ENCODE measurements around the gene CHRNA1.
A peak's percentile ranks its signal among the peaks of the same experiment; 100 is the strongest.

The CHRNA1 gene

GRCh38 chr2:174781996-174782395 is 17.7 kb upstream of the CHRNA1 start:
- DNase-seq (ENCODE audit: low spot score): no peak
- H3K27me3 ChIP-seq (ENCODE audit: insufficient read depth, poor library complexity, severe bottlenecking): no peaks in the 10 kb centered on the region
- H3K4me1 ChIP-seq (ENCODE audit: insufficient read depth, poor library complexity, severe bottlenecking): peaks cover 3% of the 10 kb centered on the region
- no peak overlapping the region for H3K4me3 ChIP-seq (ENCODE audit: severe bottlenecking)
- ATAC-seq (ENCODE audit: low read depth): no peak
- no peaks in the 10 kb centered on the region for H3K9me3 ChIP-seq (ENCODE audit: severe bottlenecking)
- H3K36me3 ChIP-seq (ENCODE audit: low read depth): no peaks in the 10 kb centered on the region
- no peak for TF ChIP-seq CTCF (IDR thresholded peaks at IDR 0.05; ENCODE audit: poor library complexity, severe bottlenecking)
- H3K27ac ChIP-seq (ENCODE audit: poor library complexity, severe bottlenecking): no peak overlapping the region

DNA sequence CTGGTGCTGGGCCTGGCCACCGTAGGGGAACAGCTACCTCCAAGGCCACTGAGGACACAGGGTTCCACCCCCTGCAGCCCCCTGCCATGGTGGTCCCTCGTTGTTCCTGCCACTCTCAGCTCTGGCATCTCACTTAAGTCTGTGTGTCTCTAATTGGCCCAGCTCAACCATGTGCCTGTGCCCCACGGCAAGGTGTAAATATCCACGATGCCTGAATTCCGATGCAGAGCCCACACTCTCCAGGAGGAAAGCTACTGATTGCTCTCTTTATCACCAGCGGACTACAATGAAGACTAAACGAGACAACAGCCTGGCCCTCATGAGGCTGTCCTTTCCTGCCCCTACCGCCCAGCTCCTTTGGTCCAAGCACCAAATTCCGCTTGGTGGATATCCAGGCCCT is 17.0 kb upstream of the CHRNA1 start:
- TF ChIP-seq CTCF (IDR thresholded peaks at IDR 0.05; ENCODE audit: poor library complexity, severe bottlenecking): no peak
- H3K9me3 ChIP-seq (ENCODE audit: severe bottlenecking): no peaks in the 10 kb centered on the region
- DNase-seq (ENCODE audit: low spot score) (no peak), ATAC-seq (ENCODE audit: low read depth) (no peak)
- no peaks in the 10 kb centered on the region for H3K36me3 ChIP-seq (ENCODE audit: low read depth)
- no peak overlapping the region for H3K4me3 ChIP-seq (ENCODE audit: severe bottlenecking)
- H3K27ac ChIP-seq (ENCODE audit: poor library complexity, severe bottlenecking): no peak overlapping the region
- peaks cover 3% of the 10 kb centered on the region for H3K4me1 ChIP-seq (ENCODE audit: insufficient read depth, poor library complexity, severe bottlenecking)
- H3K27me3 ChIP-seq (ENCODE audit: insufficient read depth, poor library complexity, severe bottlenecking): no peaks in the 10 kb centered on the region

GRCh38 chr2:174780856-174781255 is 16.6 kb upstream of the CHRNA1 start:
- no peak for TF ChIP-seq CTCF (IDR thresholded peaks at IDR 0.05; ENCODE audit: poor library complexity, severe bottlenecking)
- no peak overlapping the region for H3K27ac ChIP-seq (ENCODE audit: poor library complexity, severe bottlenecking)
- no peaks in the 10 kb centered on the region for H3K27me3 ChIP-seq (ENCODE audit: insufficient read depth, poor library complexity, severe bottlenecking)
- peaks cover 3% of the 10 kb centered on the region for H3K4me1 ChIP-seq (ENCODE audit: insufficient read depth, poor library complexity, severe bottlenecking)
- DNase-seq (ENCODE audit: low spot score) (no peak), ATAC-seq (ENCODE audit: low read depth) (no peak)
- H3K4me3 ChIP-seq (ENCODE audit: severe bottlenecking): no peak overlapping the region
- no peaks in the 10 kb centered on the region for H3K36me3 ChIP-seq (ENCODE audit: low read depth)
- no peaks in the 10 kb centered on the region for H3K9me3 ChIP-seq (ENCODE audit: severe bottlenecking)

GRCh38 chr2:174780191-174780840 is 16.0 kb upstream of the CHRNA1 start:
- Histone ChIP-seq H3K27me3 (ENCODE audit: insufficient read depth, poor library complexity, severe bottlenecking) (no peaks in the 10 kb centered on the region), H3K4me1 (ENCODE audit: insufficient read depth, poor library complexity, severe bottlenecking) (peaks cover 3% of the 10 kb centered on the region), H3K9me3 (ENCODE audit: severe bottlenecking) (no peaks in the 10 kb centered on the region), H3K4me3 (ENCODE audit: severe bottlenecking) (no peak overlapping the region), H3K36me3 (ENCODE audit: low read depth) (no peaks in the 10 kb centered on the region), H3K27ac (ENCODE audit: poor library complexity, severe bottlenecking) (no peak overlapping the region)
- TF ChIP-seq CTCF (IDR thresholded peaks at IDR 0.05; ENCODE audit: poor library complexity, severe bottlenecking): no peak
- DNase-seq (ENCODE audit: low spot score): no peak
- peak; percentile 20; the same call in 1 of the 3 replicates for ATAC-seq (ENCODE audit: low read depth)

DNA sequence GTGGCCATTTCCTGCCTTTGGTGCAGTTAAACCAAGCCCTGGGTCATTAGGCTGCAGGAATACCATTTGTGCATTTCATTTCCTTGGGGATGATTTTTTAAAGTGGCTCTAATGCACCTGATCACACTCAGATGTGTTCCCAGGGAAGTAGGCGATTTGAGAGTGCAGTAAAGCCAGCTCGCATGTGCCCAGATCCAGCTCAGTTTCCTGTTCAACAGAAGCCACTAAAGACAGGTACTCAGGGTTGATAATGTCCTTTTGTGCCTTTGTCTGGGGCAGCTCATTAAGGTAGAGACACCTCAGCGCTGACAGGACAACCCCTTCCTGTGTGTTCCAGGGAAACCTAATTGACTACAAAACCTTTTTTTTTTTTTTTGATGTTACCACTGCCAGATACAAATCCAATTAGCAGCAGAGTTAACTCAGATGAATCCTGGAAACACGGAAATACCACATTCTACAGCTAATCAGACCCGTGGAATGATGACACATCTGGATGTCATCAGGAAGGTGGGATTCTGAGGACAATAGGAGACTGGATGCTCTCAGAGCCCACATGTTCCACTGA is 15.2 kb upstream of the CHRNA1 start:
- Histone ChIP-seq H3K36me3 (ENCODE audit: low read depth) (no peaks in the 10 kb centered on the region), H3K4me1 (ENCODE audit: insufficient read depth, poor library complexity, severe bottlenecking) (peaks cover 3% of the 10 kb centered on the region), H3K9me3 (ENCODE audit: severe bottlenecking) (no peaks in the 10 kb centered on the region), H3K27ac (ENCODE audit: poor library complexity, severe bottlenecking) (no peak overlapping the region), H3K4me3 (ENCODE audit: severe bottlenecking) (no peak overlapping the region), H3K27me3 (ENCODE audit: insufficient read depth, poor library complexity, severe bottlenecking) (no peaks in the 10 kb centered on the region)
- no peak for TF ChIP-seq CTCF (IDR thresholded peaks at IDR 0.05; ENCODE audit: poor library complexity, severe bottlenecking)
- 0 out of 3 replicates have a peak, but pooled peaks have one; percentile 33 for ATAC-seq (ENCODE audit: low read depth)
- DNase-seq (ENCODE audit: low spot score): no peak

Data from RWPE2 (cell line).